Tibial nerve (tissue), 4 donors: ENCODE measurements around the gene TBCA. TPM values are rescaled to one million over a fixed set of nuclear protein-coding genes. Genes with fewer than 3 reads are reported as not detected.

Experiments used
- DNase-seq, 2 donors: peaks; one replicate each; pipeline ENCODE4 v3.0.0-alpha.2; 2019; ENCODE audit warnings: low spot score in 2 of 2
- H3K27ac ChIP-seq, 4 donors: fragments of 200-600 bp; sonication (generic) in 3 of 4; one replicate each; pipeline ENCODE4 v1.5.1; 2017 to 2019; ENCODE audit warnings: mild to moderate bottlenecking in 1 of 4
- H3K27me3 ChIP-seq, 2 donors: fragments of 200-600 bp; sonication (generic) in 1 of 2; one replicate each; pipeline versions ENCODE4 v1.5.1 to v1.6.0; 2017 to 2019
- H3K36me3 ChIP-seq, 3 donors: fragments of 200-600 bp; sonication (generic); one replicate each; pipeline ENCODE4 v1.5.1; 2018 to 2019
- H3K4me1 ChIP-seq, 4 donors: fragments of 200-600 bp; sonication (generic) in 3 of 4; one replicate each; pipeline ENCODE4 v1.5.1; 2017 to 2019
- H3K4me3 ChIP-seq, 4 donors: fragments of 200-600 bp; sonication (generic) in 3 of 4; one replicate each; pipeline ENCODE4 v1.5.1; 2017 to 2019; ENCODE audit warnings: mild to moderate bottlenecking in 1 of 4, moderate library complexity in 1 of 4
- H3K9me3 ChIP-seq, 4 donors: fragments of 200-600 bp; sonication (generic) in 3 of 4; one replicate each; pipeline ENCODE4 v1.5.1; 2017 to 2019
- EP300 ChIP-seq, 2 donors: sonication (generic); formaldehyde crosslinking; IDR thresholded peaks; one replicate each; pipeline ENCODE4 v1.6.1; 2017; ENCODE audit warnings: antibody characterized with exemption in 2 of 2, mild to moderate bottlenecking in 1 of 2
- POLR2A ChIP-seq, 2 donors: fragments of 450-650 bp; IDR thresholded peaks; one replicate each; pipeline ENCODE4 v1.6.1; 2017; ENCODE audit warnings: antibody characterized with exemption in 2 of 2, mild to moderate bottlenecking in 2 of 2, moderate library complexity in 2 of 2
- WGBS, 2 donors: methylation state at CpG; one replicate each; pipeline ENCODE4 v1.1.5; 2018; 5-methylcytosine and 5-hydroxymethylcytosine counted together
- total RNA-seq, 4 donors: library from RNA; depleted of rRNA; stranded (reverse); fragments of >200 nt; gene quantifications; one replicate each; pipeline ENCODE4 v1.1.0, GENCODE V29; 2016
- TF ChIP-seq, protein P1 (sequence below), 5 experiments: fragments of 200-600 bp in 3 of 5; fragments of 450-650 bp in 2 of 5; sonication (generic) in 3 of 5; IDR thresholded peaks; one replicate each; pipeline ENCODE4 v1.5.1; 2016 to 2019; ENCODE audit warnings: antibody characterized with exemption in 5 of 5, mild to moderate bottlenecking in 3 of 5, moderate library complexity in 2 of 5

Gene TBCA
- total RNA-seq, 4 donors from 2014 or later: 83.2 to 157 (median 120) TPM

DNA sequence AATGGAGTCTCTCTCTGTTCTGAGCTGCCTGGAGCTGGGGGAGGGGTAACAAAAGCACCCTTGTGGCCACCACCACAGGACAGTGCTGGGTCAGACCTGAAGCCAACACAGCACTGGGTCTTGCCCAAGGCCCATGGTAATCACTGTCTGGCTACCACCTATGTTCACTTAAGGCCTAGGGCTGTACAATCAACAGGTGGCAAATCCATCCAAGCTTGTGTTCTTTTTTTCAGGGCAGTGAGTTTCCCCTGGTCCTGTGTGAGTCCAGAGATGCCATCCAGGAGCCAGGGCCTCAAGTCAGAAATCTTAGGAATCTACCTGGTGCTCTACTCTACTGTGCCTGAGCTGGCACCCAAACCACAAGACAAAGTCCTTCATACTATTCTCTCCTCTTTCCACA lies 117.5 kb downstream of the TBCA start:
- no peaks in the 10 kb centered on the region for H3K27me3 ChIP-seq
- H3K4me1 ChIP-seq: no peaks in the 10 kb centered on the region
- H3K9me3 ChIP-seq: peaks cover 0 to 9% (median 0%) of the 10 kb centered on the region in 4 donors
- DNase-seq: no peak
- TF ChIP-seq EP300 (IDR thresholded peaks at IDR 0.05): no peak
- TF ChIP-seq POLR2A (IDR thresholded peaks at IDR 0.05): no peak
- TF ChIP-seq, protein P1, sequence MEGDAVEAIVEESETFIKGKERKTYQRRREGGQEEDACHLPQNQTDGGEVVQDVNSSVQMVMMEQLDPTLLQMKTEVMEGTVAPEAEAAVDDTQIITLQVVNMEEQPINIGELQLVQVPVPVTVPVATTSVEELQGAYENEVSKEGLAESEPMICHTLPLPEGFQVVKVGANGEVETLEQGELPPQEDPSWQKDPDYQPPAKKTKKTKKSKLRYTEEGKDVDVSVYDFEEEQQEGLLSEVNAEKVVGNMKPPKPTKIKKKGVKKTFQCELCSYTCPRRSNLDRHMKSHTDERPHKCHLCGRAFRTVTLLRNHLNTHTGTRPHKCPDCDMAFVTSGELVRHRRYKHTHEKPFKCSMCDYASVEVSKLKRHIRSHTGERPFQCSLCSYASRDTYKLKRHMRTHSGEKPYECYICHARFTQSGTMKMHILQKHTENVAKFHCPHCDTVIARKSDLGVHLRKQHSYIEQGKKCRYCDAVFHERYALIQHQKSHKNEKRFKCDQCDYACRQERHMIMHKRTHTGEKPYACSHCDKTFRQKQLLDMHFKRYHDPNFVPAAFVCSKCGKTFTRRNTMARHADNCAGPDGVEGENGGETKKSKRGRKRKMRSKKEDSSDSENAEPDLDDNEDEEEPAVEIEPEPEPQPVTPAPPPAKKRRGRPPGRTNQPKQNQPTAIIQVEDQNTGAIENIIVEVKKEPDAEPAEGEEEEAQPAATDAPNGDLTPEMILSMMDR (IDR thresholded peaks at IDR 0.05): no peak
- H3K27ac ChIP-seq: no peak overlapping the region
- H3K36me3 ChIP-seq: no peaks in the 10 kb centered on the region
- no peak overlapping the region for H3K4me3 ChIP-seq

DNA sequence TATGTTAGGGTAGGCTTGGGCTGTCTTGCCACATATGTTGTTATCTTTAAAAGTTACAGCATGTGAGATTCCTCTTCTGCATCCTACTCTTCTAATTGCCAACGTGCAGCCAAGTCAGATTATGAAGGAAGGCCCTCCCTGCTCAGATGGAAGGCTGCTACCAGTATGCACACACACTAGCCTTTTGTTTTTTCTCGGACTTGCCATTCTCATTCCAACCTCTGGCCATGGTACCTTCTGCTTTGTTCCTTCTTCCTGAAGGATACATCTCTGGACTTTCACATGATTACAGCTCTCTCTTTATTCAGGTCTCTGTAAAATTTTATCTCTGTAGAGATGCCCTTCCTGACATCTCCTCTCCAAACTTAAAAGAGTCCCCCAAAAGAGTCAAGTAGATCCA lies 124.8 kb downstream of the TBCA start:
- no peaks in the 10 kb centered on the region for H3K4me1 ChIP-seq
- no peak overlapping the region for H3K4me3 ChIP-seq
- TF ChIP-seq, protein P1 (IDR thresholded peaks at IDR 0.05): no peak
- no peak for TF ChIP-seq EP300 (IDR thresholded peaks at IDR 0.05)
- no peak for TF ChIP-seq POLR2A (IDR thresholded peaks at IDR 0.05)
- no peak for DNase-seq
- WGBS, 2 donors: 29 to 30% methylated on average over 2 of the region's 2 CpGs
- peaks cover 0 to 21% of the 10 kb centered on the region in 2 donors for H3K27me3 ChIP-seq
- no peaks in the 10 kb centered on the region for H3K36me3 ChIP-seq
- H3K27ac ChIP-seq: no peak overlapping the region
- peaks cover 0 to 6% (median 0%) of the 10 kb centered on the region in 4 donors for H3K9me3 ChIP-seq

DNA sequence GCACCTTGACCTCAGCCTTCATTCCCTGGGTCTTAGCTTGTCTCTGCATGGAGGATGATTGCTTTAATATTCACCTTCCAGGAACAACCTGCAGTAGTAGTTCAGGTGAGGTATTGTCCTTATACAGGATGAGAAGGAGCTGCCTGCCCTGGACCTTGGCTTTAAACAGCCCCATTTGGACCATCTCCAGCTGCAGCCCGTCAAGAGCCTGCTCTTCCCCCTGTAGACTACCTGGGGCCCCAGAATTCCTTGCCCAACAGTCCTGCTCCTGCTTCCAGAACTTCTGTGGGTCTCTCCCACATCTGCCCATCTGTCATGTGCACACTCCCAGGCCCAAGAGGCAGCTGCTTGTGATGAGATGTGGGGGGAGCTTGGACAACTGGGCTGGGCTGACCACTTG lies 125.5 kb downstream of the TBCA start:
- H3K9me3 ChIP-seq: peaks cover 0 to 6% (median 0%) of the 10 kb centered on the region in 4 donors
- H3K27me3 ChIP-seq: peaks cover 0 to 27% of the 10 kb centered on the region in 2 donors
- TF ChIP-seq, protein P1 (IDR thresholded peaks at IDR 0.05): no peak
- TF ChIP-seq EP300 (IDR thresholded peaks at IDR 0.05): no peak
- no peak for TF ChIP-seq POLR2A (IDR thresholded peaks at IDR 0.05)
- H3K4me1 ChIP-seq: peaks cover 0 to 2% (median 0%) of the 10 kb centered on the region in 4 donors
- no peaks in the 10 kb centered on the region for H3K36me3 ChIP-seq
- no peak overlapping the region for H3K4me3 ChIP-seq
- DNase-seq: no peak
- WGBS, 2 donors: 40 to 60% methylated on average over 1 of the region's 1 CpG
- no peak overlapping the region for H3K27ac ChIP-seq

DNA sequence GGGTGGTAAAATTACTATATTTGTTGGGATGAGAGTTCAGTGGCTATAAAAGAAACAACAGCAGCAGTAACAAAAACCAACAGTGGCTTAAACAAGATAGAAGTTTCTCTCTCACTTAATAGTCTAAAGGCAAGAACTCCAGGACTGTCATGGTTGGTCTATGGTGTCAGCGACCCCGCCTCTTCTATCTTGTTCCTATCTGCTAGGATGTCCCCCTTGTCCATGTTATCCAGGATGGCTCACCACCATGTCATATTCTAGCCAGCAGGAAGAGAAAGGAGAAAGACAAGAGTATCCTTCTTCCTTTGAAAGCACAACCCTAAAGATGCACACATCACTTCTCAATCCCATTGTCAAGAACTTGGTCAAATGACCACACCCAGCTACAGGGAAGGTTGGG lies 126.4 kb downstream of the TBCA start:
- Histone ChIP-seq H3K36me3 (no peaks in the 10 kb centered on the region), H3K27ac (no peak overlapping the region), H3K27me3 (peaks cover 0 to 33% of the 10 kb centered on the region in 2 donors), H3K9me3 (peaks cover 0 to 2% (median 0%) of the 10 kb centered on the region in 4 donors), H3K4me3 (no peak overlapping the region), H3K4me1 (peaks cover 0 to 11% (median 2%) of the 10 kb centered on the region in 4 donors)
- 86 to 89% methylated on average over 2 of the region's 2 CpGs for WGBS, 2 donors
- DNase-seq: no peak
- no peak for TF ChIP-seq POLR2A (IDR thresholded peaks at IDR 0.05)
- TF ChIP-seq, protein P1 (IDR thresholded peaks at IDR 0.05): no peak
- no peak for TF ChIP-seq EP300 (IDR thresholded peaks at IDR 0.05)

DNA sequence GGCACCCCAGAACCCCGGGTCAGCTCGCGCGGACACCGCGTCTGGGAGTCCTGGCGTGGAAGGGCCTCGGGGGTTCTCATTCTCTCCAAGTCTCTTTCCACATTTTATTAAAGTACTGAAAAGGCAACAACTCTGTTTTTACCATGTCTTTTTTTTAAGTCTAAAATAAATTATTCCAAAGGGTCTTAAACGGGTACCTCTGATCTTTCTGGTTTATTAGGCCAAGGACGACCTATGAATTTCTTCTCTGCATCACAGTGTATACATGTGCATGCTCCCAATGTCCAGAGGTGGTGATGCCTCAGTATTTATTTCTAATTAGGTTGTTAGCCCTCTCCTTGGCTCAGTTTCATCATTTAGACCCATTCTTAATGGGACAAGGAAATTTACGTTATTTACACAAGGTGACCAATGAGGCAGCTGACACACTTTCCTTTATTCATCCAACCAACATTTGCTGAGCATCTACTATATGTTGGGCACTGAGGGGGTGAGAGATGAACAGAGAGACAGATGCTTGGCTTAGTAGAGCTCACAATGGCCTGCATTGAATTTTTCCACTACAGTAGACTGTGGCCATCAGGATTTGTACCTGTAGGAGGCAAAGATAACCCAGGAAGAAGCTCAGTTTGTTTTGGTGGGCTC lies 130.0 kb downstream of the TBCA start:
- Histone ChIP-seq H3K36me3 (no peaks in the 10 kb centered on the region), H3K27ac (no peak overlapping the region), H3K27me3 (peaks cover 11 to 61% of the 10 kb centered on the region in 2 donors), H3K4me1 (peaks cover 0 to 30% (median 15%) of the 10 kb centered on the region in 4 donors), H3K9me3 (no peaks in the 10 kb centered on the region), H3K4me3 (peak overlapping the region in 1 of 4 donors; percentile 43)
- no peak for DNase-seq
- TF ChIP-seq POLR2A (IDR thresholded peaks at IDR 0.05): no peak
- 54 to 56% methylated on average over 11 of the region's 11 CpGs for WGBS, 2 donors
